Calu3 (cell line): ENCODE measurements around the gene EXOC6B. TPM values are rescaled to one million over a fixed set of nuclear protein-coding genes. Genes with fewer than 3 reads are reported as not detected.
A peak's percentile ranks its signal among the peaks of the same experiment; 100 is the strongest.

Source experiments
- BruUV-seq: library from RNA; stranded (reverse); fragments of 400-500 nt; replicated peaks from 2 replicates; lab custom pipeline; 2021; lab: Mats Ljungman, UMichigan
- CTCF ChIA-PET: fragments of 300-600 bp; sonication (Branson Sonifier 250); formaldehyde crosslinking; loops from one replicate; lab custom pipeline; 2022; ENCODE audit warnings: antibody characterized with exemption; lab: Charles Lee
- DNase-seq: peaks from one replicate; pipeline ENCODE4 v3.0.0; 2022
- H3K27ac Mint-ChIP-seq: one replicate; pipeline ENCODE4 v1.8.0; 2022; ENCODE audit warnings: mixed read lengths; ENCODE audit not compliant: unreplicated experiment
- H3K27me3 Mint-ChIP-seq: one replicate; pipeline ENCODE4 v1.8.0; 2022; ENCODE audit warnings: mixed read lengths; ENCODE audit not compliant: unreplicated experiment
- H3K36me3 Mint-ChIP-seq: one replicate; pipeline ENCODE4 v1.8.0; 2022; ENCODE audit warnings: mild to moderate bottlenecking, moderate library complexity, mixed read lengths; ENCODE audit not compliant: insufficient read depth, unreplicated experiment
- H3K4me1 Mint-ChIP-seq: one replicate; pipeline ENCODE4 v1.8.0; 2022; ENCODE audit warnings: mild to moderate bottlenecking, low read depth, mixed read lengths; ENCODE audit not compliant: unreplicated experiment
- H3K4me3 Mint-ChIP-seq: one replicate; pipeline ENCODE4 v1.8.0; 2022; ENCODE audit warnings: mild to moderate bottlenecking, low read depth, moderate library complexity, mixed read lengths; ENCODE audit not compliant: unreplicated experiment
- H3K9me3 Mint-ChIP-seq: one replicate; pipeline ENCODE4 v1.8.0; 2022; ENCODE audit warnings: low read depth, mixed read lengths; ENCODE audit not compliant: unreplicated experiment
- intact Hi-C: fragments of 100-400 bp; cut with micrococcal nuclease; formaldehyde crosslinking; loops from one replicate; pipeline ENCODE4 v1.10.0; 2022; ENCODE audit not compliant: unreplicated experiment
- total RNA-seq: library from RNA; stranded (reverse); gene quantifications from 2 replicates; pipeline ENCODE4 v1.2.3, GENCODE V29; 2022
- TF ChIP-seq, protein P1 (sequence below): fragments of 200-600 bp; IDR thresholded peaks from one replicate; pipeline ENCODE4 v1.8.0; 2022; ENCODE audit warnings: antibody characterized with exemption; ENCODE audit not compliant: unreplicated experiment

EXOC6B gene
- total RNA-seq, 1 experiment from 2014 or later, result 26.6 TPM

DNA sequence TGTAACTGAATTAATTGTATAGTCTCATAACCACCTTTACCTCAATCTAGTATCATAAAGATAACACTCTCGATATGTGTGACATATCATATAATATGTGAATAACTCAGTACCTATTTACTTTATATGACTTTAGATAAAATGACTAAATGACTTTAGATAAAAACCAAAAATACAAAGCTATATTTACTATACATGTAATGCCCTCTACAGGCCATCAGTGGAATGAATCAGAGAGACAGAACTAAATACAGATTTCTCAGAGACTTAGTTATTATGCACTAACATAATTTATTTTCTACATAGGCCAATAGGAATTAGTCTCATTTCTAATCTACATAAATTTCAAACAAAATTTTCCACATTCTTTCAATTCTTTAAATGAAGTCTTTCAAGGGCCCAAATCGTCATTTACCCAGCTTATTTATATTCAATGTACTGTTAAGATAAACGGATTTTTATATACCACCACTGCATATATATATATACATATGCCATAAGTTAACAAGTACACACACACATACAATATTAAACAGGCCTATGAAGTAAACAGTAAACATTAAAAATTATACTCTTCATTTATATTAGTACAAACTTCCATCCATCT is 219.9 kb downstream of the EXOC6B start:
- DNase-seq, result no peak
- Mint-ChIP-seq H3K4me3 (no peak overlapping the region), H3K36me3 (no peaks in the 10 kb centered on the region), H3K27ac (no peak overlapping the region), H3K9me3 (peaks cover 2% of the 10 kb centered on the region), H3K4me1 (no peaks in the 10 kb centered on the region), H3K27me3 (no peaks in the 10 kb centered on the region)
- TF ChIP-seq, protein P1, sequence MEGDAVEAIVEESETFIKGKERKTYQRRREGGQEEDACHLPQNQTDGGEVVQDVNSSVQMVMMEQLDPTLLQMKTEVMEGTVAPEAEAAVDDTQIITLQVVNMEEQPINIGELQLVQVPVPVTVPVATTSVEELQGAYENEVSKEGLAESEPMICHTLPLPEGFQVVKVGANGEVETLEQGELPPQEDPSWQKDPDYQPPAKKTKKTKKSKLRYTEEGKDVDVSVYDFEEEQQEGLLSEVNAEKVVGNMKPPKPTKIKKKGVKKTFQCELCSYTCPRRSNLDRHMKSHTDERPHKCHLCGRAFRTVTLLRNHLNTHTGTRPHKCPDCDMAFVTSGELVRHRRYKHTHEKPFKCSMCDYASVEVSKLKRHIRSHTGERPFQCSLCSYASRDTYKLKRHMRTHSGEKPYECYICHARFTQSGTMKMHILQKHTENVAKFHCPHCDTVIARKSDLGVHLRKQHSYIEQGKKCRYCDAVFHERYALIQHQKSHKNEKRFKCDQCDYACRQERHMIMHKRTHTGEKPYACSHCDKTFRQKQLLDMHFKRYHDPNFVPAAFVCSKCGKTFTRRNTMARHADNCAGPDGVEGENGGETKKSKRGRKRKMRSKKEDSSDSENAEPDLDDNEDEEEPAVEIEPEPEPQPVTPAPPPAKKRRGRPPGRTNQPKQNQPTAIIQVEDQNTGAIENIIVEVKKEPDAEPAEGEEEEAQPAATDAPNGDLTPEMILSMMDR, result peak; percentile 40
- BruUV-seq, result no TSS peak
- CTCF ChIA-PET, result interaction anchor here (0.7 to 1.0 kb wide), 4 partner anchors 9 to 456 kb away, joined by 3 to 4 read pairs (median 4); no protein-coding TSS in a partner anchor
- intact Hi-C loops, result loop anchor here (5.0 kb wide), 1 partner anchor 141 kb away; no protein-coding TSS in a partner anchor

DNA sequence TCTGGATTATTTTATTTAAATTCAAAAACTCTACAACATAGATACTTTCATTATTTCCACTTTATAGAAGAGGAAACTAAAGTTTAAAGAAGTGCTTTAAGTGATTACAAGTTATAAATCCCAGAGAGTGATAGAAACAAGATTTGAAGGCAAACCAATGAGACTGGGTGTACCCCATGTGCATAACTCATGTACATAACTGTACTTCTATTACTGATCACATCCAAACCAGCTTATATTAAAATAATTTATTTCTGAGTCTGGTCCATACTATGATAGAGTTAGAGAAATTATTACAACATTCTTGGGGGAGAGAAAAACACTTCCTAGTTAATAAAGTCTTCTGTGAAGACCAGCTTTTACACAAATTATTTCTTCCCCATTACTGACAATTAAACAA is 221.4 kb downstream of the EXOC6B start:
- Mint-ChIP-seq H3K4me1 (no peaks in the 10 kb centered on the region), H3K36me3 (no peaks in the 10 kb centered on the region), H3K9me3 (peaks cover 2% of the 10 kb centered on the region), H3K4me3 (no peak overlapping the region), H3K27me3 (no peaks in the 10 kb centered on the region), H3K27ac (no peak overlapping the region)
- no peak for DNase-seq
- intact Hi-C loops, result no loop called here
- BruUV-seq, result no TSS peak
- TF ChIP-seq, protein P1, result no peak
- CTCF ChIA-PET, result no interaction called here

DNA sequence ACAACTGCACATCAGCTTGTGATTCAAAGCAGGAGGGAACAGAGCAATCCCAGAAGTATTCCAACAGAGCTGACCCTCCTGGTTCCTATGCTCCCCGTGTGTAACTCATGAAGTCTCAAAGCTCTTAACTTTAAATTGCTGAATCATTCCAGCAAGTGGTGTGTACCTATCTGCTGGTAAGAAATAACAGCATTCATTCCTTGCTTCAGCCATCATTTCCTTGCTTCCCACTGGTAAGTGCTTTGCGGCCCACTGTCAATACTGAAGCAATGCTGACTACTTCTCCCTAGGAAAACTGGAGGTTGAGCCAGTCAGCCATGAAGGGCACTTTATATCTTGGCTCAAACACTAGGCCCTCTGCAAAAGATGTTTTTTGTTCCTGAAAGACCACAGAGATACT is 222.4 kb downstream of the EXOC6B start:
- DNase-seq, result no peak

DNA sequence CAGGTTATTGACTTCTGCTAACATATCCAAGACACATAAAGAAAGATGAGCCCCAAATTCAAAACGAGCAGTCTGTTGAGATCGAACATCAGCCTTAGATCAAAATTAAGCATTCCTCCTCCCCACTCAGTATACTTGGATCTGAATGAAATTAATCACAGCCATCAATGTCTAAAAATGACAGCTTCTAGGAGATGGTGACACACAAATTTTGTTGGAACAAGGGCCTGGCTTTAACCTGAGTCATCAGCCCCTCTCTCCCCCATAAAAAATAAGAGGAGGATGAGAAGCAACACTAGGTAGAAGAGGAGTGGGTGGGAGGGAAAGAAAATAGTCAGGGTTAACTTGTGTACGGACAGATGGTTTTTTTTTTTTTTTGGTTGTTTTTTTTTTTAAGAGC is 223.1 kb downstream of the EXOC6B start:
- BruUV-seq, result no TSS peak
- Mint-ChIP-seq H3K9me3 (peaks cover 2% of the 10 kb centered on the region), H3K27me3 (no peaks in the 10 kb centered on the region), H3K4me1 (no peaks in the 10 kb centered on the region), H3K4me3 (no peak overlapping the region), H3K27ac (no peak overlapping the region), H3K36me3 (no peaks in the 10 kb centered on the region)
- DNase-seq, result no peak
- TF ChIP-seq, protein P1, result no peak
- intact Hi-C loops, result no loop called here
- CTCF ChIA-PET, result interaction anchor here (0.6 kb wide), 1 partner anchor 32 kb away, joined by 4 read pairs; no protein-coding TSS in a partner anchor

More for the DNA sequence above, 222.4 kb downstream of the EXOC6B start:
- Mint-ChIP-seq H3K27ac (no peak overlapping the region), H3K36me3 (no peaks in the 10 kb centered on the region), H3K4me1 (no peaks in the 10 kb centered on the region), H3K9me3 (peaks cover 2% of the 10 kb centered on the region), H3K4me3 (no peak overlapping the region), H3K27me3 (no peaks in the 10 kb centered on the region)
- intact Hi-C loops, result no loop called here
- CTCF ChIA-PET, result no interaction called here
- TF ChIP-seq, protein P1, result no peak
- no TSS peak for BruUV-seq
